ENCODE results near the gene GNAZ.

- TF ChIP-seq POLR2AphosphoS5 (IDR thresholded peaks at IDR 0.05; ENCODE audit: low read depth, low read length) (no peak), POLR2A (IDR thresholded peaks at IDR 0.05; ENCODE audit: low read depth, low read length) (no peak), POU2F2 (IDR thresholded peaks at IDR 0.05; ENCODE audit: low read depth, low read length) (no peak), SPI1 (IDR thresholded peaks at IDR 0.05; ENCODE audit: low read depth, low read length) (no peak), PAX5 (IDR thresholded peaks at IDR 0.05; ENCODE audit: insufficient read depth, low read length, severe bottlenecking) (no peak)
Observed at GRCh38 chr22:23121424-23121823, 51.1 kb downstream of the GNAZ start.

Data from GM12891 (cell line).